ENCODE measurements around the gene TBKBP1.
A peak's percentile ranks its signal among the peaks of the same experiment; 100 is the strongest.

TBKBP1 gene, protein sequence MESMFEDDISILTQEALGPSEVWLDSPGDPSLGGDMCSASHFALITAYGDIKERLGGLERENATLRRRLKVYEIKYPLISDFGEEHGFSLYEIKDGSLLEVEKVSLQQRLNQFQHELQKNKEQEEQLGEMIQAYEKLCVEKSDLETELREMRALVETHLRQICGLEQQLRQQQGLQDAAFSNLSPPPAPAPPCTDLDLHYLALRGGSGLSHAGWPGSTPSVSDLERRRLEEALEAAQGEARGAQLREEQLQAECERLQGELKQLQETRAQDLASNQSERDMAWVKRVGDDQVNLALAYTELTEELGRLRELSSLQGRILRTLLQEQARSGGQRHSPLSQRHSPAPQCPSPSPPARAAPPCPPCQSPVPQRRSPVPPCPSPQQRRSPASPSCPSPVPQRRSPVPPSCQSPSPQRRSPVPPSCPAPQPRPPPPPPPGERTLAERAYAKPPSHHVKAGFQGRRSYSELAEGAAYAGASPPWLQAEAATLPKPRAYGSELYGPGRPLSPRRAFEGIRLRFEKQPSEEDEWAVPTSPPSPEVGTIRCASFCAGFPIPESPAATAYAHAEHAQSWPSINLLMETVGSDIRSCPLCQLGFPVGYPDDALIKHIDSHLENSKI

DNA sequence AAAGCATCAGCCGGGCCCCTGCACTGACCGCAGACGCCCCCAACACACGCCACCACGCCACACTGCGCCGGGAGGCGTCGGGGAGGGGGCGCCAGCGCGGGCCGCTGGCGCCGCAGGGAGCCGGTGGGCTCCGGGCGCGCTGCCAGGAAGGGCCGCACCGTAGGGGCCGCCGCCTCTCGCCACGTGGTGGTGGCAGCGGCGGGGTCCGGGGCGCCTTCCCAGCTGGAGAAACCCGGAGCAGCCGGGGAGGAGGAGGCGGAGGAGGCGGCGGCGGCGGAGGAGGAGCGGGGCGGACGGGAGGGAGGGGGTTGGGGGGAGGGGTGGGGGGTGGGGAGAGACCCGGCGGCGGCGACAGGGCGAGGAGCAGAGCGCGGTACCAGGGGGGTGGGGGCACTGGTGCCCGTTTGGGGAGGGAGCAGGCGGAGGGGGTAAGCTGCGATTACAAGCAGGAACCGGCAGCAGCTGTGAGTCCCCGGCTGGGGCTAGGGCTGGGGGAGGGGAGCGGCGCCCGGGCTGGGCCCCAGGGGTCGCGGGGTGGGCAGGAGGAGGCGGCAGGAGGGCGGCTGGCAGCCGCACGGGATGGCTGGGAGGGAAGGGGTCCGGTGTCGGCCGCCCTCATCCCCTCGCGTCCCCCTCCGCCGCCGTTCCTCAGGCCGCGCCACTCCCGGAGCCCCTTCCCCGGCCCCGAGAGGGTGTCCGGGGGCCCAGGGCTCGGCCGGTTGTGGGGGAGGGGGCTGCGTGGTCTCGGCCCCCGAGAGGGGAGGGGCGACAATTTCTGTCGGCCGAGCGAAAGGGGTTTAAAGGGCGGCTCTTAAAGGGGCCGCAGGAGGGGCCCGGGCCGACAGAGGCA lies at the start of gene TBKBP1:
Gene TBKBP1, plus strand, starts transcription at position 431 of the 850 bp plus-strand sequence. CDS start 1,952 bp downstream, outside the sequence.
- DNase-seq (ENCODE audit: low spot score) = no peak

DNA sequence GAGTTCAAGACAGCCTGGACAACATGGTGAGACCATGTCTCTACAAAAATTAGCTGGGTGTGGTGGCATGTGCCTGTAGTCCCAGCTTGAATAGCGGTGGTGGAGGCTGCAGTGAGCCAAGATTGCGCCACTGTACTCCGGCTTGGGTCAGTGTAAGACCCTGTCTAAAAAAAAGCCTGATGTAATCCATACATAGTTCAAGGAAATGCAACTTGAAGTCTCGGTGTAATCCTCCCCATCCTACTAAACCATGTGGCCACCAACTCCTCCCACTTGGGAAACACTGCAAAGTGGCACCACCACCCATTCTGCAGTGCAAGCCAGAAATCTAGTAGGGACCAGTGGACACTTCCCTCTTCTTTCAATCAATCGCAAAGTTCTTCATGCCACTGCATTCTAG lies 49.6 kb upstream of the TBKBP1 start:
- DNase-seq (ENCODE audit: low spot score) = no peak

DNA sequence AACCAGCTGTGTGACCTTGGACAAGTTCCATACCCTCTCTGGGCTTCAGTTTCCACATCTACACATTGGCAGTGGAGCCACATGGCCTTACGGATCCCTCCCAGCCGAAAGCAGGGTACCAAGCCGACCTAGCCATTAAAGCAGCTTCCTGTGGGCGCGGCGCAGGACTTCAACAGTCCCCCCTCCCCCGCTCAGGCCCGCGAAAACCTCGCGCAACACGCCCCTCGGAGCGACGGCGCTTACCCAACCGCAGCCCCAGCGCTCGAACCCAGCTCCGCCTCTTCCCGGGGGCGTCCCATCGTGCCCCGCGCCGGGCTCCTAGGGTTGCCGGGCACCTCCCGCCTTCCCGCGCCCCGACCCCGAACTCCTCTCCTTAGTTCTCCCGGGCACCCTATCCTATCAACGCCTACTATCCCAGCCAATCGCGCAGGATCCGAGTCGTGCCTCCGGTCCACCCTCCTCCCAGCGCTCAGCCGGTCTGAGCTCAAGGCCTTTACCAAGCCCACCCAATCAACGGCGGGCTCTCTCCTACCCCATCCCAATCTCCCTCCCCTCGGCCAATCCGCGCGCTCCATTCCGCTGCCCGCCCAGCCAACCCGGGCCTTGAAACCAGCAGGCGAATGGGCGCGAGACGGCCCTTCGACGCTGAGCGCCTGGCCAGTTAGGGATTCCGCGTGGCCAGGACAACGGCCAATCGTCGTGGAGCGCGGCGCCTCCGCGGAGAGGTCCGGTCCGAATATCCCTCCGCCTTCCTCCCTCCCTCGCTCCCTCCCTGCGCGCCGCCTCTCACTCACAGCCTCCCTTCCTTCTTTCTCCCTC lies 44.6 kb upstream of the TBKBP1 start, which contains the start of gene KPNB1:
Gene KPNB1, plus strand, starts transcription at position 767 of the 819 bp plus-strand sequence. CDS start 326 bp downstream, outside the sequence.
- DNase-seq (ENCODE audit: low spot score) = peak; percentile 99

DNA sequence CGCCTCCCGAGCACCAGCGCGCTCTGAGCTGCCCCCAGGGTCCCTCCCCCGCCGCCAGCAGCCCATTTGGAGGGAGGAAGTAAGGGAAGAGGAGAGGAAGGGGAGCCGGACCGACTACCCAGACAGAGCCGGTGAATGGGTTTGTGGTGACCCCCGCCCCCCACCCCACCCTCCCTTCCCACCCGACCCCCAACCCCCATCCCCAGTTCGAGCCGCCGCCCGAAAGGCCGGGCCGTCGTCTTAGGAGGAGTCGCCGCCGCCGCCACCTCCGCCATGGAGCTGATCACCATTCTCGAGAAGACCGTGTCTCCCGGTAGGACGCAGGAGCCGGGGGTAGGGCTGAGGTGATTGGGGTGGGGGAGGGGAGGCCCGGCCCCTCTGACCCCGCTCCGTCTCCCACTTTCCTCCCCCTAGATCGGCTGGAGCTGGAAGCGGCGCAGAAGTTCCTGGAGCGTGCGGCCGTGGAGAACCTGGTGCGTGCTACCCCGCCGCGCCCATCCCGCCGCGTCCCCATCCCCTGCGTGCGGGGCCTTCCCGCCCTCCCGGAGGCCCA lies 43.9 kb upstream of the TBKBP1 start:
- DNase-seq (ENCODE audit: low spot score) = no peak

DNA sequence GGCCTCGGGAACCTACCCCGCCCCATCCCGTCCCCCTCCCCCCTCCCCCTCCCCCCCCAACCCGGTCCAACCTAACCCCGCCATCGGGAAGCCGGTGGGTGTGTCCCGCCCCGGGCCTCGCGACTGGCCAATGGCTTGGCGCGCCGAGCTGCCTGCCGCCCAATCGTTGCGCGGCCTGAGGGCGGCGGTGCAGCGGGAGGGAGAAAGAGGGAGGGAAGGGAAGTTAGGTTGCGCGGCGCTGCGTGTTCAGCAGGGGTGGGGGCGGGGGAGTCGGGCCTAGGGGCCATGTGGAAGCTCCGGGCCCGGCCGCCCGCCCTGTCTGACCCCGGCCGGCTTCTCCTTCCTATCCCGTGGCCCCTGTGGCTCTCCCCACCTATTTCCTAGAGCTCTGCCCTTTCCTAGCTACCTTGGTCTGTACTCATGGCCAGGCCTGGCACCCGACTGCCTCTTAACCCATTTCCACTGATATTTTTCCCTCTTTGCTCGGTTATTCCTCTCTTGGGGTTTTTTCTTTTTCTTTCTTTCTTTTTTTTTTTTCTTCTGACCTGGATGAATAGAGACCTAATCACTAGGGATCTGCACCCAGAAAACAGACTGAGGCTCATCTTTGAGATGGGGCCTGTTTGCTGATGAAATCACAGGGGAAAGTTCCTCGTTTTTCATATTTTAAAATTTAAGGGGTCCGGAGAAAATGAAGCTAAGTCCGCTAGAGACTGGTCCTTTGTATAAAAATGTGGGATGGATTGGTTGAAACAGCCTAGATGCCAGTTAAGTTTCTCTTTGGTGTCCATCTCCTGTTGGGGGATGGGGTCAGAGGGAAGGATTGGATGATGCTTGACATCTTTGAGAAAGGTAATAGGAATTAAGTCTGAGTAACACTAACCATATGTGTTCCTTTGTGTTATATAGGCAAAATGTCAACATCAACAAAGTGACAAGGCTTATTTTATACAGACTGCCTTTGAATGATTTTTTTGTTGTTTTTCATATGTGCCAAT lies 43.1 kb upstream of the TBKBP1 start:
- DNase-seq (ENCODE audit: low spot score) = peak; percentile 95

DNA sequence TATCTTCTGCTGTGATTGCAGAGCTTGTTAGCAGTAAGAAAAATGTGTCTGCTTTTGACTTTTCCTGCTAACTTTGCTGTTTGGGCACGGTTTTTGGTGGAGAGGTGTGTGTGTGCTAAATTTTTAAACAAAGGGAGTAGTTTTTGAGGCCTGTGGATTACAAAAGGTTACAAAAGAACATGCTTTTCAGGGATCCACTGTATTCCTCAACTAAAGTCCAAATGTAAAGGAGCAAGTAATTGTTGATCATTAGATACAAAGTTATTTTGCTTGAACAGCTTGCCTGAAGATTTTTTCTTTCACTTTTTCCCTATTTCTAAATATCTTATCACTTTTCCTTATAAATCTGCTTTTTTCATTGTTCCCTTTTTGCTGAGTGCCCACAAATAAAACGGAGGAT lies 42.3 kb upstream of the TBKBP1 start:
- no peak for DNase-seq (ENCODE audit: low spot score)

DNA sequence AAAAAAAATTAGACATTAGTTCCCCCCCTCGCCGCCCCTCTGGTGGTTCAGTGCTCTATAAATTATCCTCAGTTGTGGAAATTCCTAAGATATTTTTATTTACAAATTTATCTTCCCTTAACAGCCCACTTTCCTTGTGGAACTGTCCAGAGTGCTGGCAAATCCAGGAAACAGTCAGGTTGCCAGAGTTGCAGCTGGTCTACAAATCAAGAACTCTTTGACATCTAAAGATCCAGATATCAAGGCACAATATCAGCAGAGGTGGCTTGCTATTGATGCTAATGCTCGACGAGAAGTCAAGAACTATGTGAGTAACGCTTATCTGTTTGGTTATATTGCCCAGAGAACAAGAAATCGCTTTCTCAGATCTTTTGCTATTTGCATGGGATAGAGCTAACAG lies 41.4 kb upstream of the TBKBP1 start:
- no peak for DNase-seq (ENCODE audit: low spot score)

DNA sequence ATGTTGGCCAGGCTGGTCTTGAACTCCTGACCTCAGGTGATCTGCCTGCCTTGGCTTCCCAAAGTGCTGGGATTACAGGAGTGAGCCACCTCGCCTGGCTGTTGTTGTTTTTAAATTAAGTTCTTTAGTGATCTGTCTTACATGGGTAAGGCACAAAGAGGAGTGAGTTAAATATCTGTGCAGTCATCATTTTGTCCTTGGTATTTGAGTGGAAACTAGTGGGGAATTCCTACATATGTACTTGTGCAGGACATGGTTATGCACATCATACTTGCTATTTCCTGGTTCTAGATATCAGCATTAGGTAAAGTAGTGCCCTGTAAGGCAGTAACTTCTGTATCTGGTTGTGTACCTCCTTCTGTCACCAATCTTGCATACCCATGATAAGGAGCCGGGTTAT lies 40.5 kb upstream of the TBKBP1 start:
- no peak for DNase-seq (ENCODE audit: low spot score)

DNA sequence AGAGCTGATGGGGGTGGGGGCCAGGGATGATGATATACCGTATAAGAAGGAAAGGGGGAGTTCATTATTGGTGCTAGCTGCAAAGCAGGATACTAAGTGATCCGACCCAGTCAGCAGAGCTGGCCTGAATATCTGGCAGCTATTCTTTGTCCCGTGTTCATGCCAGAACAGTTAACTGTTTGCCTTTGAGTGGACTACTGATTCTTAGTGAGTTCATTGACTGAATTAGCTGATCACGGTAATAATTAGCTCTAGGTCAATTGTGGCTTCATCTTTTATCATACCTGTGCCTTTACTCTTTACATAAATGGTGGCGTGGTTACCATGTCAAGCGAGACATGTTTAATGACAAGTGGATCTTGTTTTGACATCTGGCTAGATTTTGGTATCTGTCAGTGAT lies 39.0 kb upstream of the TBKBP1 start:
- DNase-seq (ENCODE audit: low spot score) = peak; percentile 18

DNA sequence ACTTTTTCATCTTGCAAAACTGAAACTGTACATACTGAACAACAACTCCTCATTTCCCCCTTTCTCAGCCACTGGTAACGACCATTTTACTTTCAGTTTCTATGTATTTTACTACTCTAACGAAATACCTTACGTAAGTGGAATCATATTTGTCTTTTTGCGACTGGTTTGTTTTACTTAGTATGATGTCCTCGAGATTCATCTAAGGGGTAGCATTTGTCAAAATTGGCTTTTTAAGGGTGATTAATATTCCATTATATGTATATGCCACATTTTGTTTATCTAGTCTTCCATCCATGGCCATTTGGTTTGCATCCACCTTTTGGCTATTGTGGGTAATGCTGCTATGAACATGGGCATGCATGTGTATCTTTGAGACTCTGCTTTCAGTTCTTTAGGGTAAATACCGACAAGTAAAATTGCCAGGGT lies 33.9 kb upstream of the TBKBP1 start:
- no peak for DNase-seq (ENCODE audit: low spot score)

DNA sequence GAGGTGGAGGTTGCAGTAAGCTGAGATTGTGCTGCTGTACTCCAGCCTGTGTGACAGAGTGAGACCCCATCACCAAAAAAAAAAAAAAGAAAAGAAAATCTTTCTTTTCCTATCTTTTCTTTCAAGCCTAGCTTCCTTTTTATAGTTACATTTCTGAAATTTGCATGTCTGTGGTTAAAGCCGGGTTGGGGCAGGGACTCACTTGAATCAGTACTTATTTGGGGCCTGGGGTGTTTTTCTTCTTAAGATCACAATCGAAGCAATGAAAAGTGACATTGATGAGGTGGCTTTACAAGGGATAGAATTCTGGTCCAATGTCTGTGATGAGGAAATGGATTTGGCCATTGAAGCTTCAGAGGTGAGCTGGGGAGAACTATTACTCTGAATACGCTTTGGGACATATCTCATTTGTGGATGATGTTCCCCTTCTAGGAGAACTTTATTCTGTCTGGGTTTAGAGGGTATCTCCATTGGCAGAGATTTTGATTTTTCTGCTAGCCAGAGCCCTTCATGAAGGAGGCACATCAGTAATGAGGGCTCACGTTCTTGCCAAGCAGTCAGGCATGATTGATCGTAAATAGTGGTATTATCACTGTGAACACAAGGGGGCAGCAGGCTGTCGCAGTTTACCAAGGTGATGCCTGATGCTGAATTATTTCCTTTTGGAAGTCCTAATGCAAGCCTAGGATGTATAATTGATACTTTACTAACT lies 29.9 kb upstream of the TBKBP1 start:
- peak; percentile 46 for DNase-seq (ENCODE audit: low spot score)

DNA sequence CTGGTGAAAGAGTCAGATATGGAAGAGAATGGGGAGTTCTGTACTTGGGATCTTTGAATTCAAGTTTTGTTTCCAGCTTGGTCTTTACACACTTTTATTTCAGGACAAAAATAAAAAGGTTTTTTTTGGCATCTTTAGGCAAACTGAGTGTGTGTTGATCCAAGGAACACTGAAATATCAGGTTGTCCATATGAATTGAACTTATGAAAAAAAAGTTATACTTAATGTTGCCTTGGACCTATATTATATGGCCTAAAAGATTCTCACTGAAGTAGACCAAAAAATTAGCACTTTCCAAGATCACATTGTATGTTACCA lies 29.4 kb upstream of the TBKBP1 start:
- DNase-seq (ENCODE audit: low spot score) = no peak

DNA sequence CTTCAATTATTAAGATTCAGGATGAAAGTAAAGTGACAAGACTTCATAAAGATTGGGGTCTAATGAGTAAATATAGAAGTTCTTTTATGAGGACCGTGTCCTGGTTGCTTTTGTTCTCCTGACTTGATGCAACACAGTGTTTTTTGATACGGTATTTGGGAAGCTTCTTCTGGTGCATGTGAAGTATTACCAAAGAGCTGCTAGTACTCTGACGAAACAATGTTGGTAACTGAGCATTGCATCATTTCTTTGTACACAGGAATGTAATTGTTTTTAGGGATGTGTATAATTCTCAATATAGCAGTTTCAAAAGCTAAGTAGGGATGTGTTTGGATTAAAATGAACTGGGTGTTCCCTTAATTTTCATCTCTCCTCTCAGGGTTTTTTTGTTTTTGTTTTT lies 28.3 kb upstream of the TBKBP1 start:
- no peak for DNase-seq (ENCODE audit: low spot score)

DNA sequence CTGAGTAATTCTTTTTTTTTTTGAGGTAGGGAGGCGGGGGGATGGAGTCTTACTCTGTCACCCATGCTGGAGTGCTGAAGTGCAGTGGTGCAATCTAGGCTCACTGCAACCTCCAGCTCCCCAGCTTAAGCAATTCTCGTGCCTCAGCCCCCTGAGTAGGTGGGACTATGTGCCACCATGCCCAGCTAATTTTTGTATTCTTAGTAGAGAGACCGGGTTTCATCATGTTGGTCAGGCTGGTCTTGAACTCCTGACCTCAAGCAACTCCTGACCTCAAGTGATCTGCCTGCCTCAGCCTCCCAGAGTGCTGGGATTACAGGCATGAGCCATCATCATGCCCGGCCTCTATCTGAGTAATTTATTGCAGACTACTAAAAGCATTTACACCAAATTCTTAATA lies 24.9 kb upstream of the TBKBP1 start:
- DNase-seq (ENCODE audit: low spot score) = no peak

DNA sequence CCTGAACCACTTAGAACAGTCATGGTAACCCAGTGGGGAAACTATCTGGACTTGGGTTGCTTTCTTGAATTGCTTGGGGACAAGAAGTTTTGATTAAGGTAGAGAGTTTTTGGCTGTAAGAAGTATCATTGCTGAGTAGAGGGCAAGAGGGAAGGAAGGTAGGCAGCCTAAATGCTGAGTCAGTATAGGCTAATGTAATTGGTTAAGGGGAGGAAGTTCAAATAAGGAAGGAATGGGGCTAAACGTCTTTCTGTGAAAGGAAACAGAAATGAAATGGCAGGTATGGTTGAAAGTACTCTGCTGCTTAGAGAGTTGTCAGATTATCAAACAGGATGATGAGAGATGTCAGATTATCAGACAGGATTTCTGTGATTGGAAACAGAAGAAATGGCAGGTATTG lies 23.9 kb upstream of the TBKBP1 start:
- DNase-seq (ENCODE audit: low spot score) = no peak

DNA sequence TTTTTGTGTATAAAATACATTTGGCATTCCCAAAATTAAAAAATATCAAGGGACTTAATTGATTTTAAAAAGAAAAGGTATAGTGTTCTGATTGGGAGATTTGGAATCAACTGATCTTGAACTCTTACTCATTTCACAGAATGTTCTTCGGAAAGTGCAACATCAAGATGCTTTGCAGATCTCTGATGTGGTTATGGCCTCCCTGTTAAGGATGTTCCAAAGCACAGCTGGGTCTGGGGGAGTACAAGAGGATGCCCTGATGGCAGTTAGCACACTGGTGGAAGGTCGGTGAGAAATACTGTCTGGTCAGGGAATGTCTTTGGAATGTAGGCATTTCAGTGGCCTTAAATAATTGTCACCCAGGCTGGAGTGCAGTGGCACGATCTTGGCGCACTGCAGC lies 19.5 kb upstream of the TBKBP1 start:
- DNase-seq (ENCODE audit: low spot score) = no peak

DNA sequence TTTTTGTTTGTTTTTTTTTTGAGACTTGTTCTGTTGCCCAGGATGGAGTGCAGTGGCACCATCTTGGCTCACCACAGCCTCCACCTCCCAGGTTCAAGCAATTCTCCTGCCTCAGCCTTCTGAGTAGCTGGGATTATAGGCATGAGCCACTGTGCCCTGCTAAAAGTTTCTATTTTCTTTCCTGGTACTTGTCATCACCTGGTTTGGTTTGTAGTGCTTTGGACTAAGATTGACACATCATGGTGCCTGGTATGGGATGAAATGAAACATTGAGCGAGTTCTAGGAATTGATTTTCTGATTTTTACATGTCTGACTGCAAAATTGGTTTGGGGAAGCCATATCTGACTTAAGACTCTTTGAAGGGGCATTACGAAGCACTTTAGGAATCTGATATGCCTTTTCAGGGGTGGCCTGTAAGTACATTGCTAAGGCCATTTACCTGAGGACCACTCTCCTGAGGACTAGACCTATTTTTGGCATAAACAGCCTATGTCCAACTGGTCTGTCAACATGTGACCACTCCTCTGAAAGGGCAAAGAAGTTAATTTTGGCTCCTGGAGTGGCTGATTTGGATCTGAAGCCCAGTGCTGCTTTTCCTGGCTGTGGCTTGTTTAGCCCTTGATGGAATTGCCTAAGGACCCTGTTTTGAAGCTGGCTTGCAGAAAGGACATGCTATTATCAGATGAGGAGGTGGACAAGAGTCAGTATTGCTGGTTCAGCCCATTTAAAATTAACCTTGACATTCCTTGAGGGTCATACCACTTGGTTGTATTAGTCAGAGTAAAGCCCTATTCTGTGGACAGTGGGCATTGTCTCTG lies 18.4 kb upstream of the TBKBP1 start:
- no peak for DNase-seq (ENCODE audit: low spot score)

DNA sequence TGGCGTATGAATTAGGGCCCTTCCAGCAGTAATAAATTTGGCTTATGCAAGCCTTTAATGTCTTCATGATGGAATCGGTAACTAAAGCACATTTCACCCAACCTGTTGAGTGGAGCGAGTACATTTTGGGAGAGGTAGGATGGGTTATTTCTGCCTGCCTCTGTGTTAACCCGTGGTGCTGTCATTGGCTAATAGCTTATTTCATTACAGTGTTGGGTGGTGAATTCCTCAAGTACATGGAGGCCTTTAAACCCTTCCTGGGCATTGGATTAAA lies 17.8 kb upstream of the TBKBP1 start:
- DNase-seq (ENCODE audit: low spot score) = no peak

All from globus pallidus (tissue), 1 donor.